ENCODE results near the gene HOXA10. TPM values are rescaled to one million over a fixed set of nuclear protein-coding genes. Genes with fewer than 3 reads are reported as not detected.

Gene HOXA10
- total RNA-seq, 4 donors from 2014 or later = 4.0 TPM; not detected in 3

DNA sequence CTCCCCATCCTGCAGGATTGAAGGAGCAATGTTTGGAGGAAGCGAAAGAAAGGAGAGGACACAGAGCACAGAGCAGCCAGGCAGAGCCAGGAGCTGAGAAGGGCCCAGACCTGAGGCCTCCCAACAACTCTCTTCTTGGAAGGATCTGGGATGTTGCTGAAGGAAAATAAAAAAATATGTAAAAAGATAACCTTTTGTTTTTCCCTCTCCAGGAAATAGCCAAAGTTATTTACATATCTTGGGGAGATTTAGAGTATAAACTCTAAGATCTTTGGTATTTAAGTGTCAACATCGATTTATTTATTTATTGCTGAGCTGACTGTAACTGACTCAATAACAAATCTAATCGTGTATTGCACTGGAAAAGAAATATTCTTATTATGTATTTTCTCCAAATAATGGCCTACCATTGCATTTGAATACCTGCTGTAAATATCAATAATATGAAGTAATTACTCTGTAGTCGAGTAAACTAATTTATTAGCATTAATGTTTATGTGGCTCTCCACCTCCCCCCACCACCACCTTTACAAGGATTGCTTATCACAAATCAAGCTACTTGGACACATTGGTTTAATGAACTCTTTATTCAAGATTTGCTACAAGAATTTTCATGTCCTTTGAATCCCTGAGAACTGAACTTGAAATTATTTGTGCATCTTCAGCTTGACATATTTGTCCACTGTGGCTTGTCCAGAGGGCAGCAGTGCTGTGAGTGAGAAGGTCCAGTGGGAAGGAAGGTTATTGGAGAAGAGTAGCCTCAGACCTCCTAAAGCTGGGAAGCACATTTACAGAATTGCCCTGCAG is 12.8 kb upstream of the HOXA10 start:
- intact Hi-C loops (cut with DNase I) = no loop called here
- H3K27ac ChIP-seq = no peak overlapping the region
- no peaks in the 10 kb centered on the region for H3K36me3 ChIP-seq
- H3K4me1 ChIP-seq = peaks cover 19 to 39% of the 10 kb centered on the region in 2 donors
- no peak overlapping the region for H3K4me3 ChIP-seq (replicated peaks in 1 of 3)
- WGBS, 2 donors = 18 to 28% methylated on average over 4 of the region's 4 CpGs
- peaks cover 90% of the 10 kb centered on the region for H3K27me3 ChIP-seq
- TF ChIP-seq, protein P1, sequence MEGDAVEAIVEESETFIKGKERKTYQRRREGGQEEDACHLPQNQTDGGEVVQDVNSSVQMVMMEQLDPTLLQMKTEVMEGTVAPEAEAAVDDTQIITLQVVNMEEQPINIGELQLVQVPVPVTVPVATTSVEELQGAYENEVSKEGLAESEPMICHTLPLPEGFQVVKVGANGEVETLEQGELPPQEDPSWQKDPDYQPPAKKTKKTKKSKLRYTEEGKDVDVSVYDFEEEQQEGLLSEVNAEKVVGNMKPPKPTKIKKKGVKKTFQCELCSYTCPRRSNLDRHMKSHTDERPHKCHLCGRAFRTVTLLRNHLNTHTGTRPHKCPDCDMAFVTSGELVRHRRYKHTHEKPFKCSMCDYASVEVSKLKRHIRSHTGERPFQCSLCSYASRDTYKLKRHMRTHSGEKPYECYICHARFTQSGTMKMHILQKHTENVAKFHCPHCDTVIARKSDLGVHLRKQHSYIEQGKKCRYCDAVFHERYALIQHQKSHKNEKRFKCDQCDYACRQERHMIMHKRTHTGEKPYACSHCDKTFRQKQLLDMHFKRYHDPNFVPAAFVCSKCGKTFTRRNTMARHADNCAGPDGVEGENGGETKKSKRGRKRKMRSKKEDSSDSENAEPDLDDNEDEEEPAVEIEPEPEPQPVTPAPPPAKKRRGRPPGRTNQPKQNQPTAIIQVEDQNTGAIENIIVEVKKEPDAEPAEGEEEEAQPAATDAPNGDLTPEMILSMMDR (IDR thresholded peaks at IDR 0.05) = no peak
- TF ChIP-seq POLR2A (IDR thresholded peaks at IDR 0.05) = no peak
- H3K9me3 ChIP-seq = no peaks in the 10 kb centered on the region
- no peak for DNase-seq

DNA sequence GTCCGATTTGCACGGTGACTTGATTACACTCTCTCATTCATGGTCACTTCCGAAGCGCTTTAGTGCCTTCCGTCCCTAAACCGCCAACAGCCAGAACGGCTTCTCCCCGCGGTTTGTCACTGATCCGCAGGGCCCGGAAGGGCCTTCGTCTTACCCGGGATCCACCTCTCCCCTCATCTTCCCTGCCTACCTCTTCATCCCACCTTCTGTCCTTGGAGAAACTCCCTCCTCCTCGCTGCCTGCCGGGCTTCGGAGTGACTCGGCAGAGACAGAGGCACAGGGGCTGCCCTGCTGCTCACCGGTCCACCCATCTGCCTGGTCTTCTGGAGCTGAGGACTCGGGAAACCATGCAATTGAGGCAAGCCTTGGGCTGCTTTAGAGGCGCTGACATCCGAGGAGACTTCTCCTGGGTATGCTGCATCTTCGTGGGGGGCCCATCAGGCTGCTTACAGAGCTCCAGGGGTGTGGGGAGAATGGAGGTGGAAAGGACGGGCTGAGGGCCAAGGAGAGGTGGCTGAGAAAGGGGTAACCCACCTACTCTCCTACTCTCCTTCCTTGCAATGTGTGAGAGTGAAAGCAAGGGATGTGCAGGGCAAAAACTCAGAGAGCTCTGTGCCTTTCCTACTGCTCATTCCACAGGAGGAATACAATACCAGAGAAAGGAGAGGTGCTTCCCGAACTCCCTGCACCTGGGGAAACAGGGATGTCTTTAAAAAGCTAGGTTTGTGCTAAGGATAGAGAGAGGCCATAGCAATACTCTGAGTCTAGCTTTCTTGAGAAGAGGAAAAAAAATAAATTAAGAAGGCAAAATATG is 11.9 kb upstream of the HOXA10 start:
- TF ChIP-seq, protein P1 (IDR thresholded peaks at IDR 0.05) = no peak
- TF ChIP-seq POLR2A (IDR thresholded peaks at IDR 0.05) = no peak
- intact Hi-C loops (cut with DNase I) = no loop called here
- H3K27ac ChIP-seq = no peak overlapping the region
- peaks cover 89% of the 10 kb centered on the region for H3K27me3 ChIP-seq
- peaks cover 19 to 38% of the 10 kb centered on the region in 2 donors for H3K4me1 ChIP-seq
- WGBS, 2 donors = 7 to 9% methylated on average over 24 of the region's 24 CpGs
- DNase-seq = no peak
- H3K36me3 ChIP-seq = no peaks in the 10 kb centered on the region
- H3K4me3 ChIP-seq (replicated peaks in 1 of 3) = no peak overlapping the region
- H3K9me3 ChIP-seq = no peaks in the 10 kb centered on the region

DNA sequence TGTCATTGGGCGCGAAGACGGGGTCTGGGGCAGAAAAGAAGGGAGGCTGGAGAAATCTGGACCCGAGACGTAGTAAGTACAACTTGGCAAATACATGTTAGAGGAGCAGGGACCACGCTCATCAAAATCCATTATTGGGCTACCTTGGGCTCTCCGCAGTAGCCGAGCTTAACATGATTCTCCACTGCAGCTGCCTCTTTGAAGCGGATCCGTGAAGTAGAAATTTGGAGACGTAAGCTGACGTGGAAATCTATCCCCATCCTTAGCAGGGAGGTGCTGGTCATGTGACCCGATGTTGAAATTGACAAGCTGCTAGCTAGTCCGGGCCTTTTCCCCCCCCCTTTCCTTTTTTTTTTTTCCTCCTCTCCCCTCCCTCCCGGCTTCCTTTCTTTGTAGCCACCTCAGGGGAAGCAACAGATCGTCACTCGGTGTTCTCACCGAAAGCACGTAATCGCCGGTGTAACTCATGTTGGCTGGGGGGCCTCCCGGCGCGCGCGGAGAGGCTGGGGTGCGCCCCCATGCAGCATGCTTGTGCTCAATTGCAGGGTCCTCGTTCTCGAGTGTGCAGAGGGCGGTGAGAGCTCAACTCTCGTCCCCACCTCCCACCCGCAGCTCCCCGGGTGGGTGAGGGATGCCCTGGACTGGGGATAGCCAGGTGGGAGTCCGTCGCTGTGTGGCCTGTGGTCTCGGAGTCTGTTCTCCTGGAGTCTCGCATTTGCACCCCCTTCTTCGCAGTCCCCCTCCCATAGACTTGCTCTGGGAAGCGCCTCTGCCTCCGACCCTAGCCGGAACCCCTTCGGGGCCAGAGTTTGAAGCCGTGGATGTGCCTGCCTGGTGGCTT is 11.1 kb upstream of the HOXA10 start, which contains the start of gene HOXA11:
HOXA11 (minus strand) TSS at position 220 of the 841 bp plus-strand sequence; CDS start at position 132, 88 bp downstream.
- Histone ChIP-seq H3K4me3 (replicated peaks in 1 of 3) (peak within 1 kb of the TSS in 1 of 3 donors; percentile 4), H3K27me3 (peaks cover 92% of the 10 kb centered on the region), H3K9me3 (no peaks in the 10 kb centered on the region), H3K27ac (no peak within 1 kb of the TSS), H3K36me3 (no peaks in the 10 kb centered on the region), H3K4me1 (peaks cover 19 to 38% of the 10 kb centered on the region in 2 donors)
- 7 to 8% methylated on average over 40 to 43 of the region's 43 CpGs for WGBS, 2 donors
- no peak for DNase-seq
- no peak for TF ChIP-seq POLR2A (IDR thresholded peaks at IDR 0.05)
- TF ChIP-seq, protein P1 (IDR thresholded peaks at IDR 0.05) = no peak
- intact Hi-C loops (cut with DNase I) = no loop called here

DNA sequence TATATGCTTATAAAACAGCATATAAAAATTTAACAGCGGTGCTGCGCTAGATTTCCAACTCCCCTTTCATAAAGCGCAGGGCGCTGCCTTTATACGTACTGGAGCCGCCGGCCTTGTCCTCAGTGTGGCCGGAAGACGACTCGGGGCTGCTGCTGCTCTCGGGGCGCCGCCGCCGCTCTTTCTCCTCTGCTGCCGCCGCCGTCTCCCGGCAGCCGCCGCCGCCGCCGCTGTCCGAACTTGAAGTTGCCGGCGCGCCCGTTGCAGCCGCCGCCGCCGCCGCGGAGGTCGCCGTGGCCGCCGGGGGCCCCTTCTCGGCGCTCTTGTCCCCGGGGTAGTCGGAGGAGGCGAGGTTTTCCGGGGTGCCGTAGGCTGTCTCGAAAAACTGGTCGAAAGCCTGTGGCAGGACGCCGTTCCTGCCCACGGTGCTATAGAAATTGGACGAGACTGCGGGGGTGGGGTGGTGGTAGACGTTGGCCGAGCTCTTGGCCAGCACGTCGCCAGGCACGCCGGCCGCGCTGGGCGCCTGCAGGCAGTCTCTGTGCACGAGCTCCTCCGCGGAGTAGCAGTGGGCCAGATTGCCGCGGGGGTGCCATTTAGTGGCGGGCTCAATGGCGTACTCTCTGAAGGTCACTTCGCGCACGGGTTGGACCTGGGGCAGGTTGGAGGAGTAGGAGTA is 10.4 kb upstream of the HOXA10 start:
- H3K27me3 ChIP-seq = peaks cover 96% of the 10 kb centered on the region
- H3K4me3 ChIP-seq (replicated peaks in 1 of 3) = peak overlapping the region in 1 of 3 donors; percentile 4
- H3K9me3 ChIP-seq = no peaks in the 10 kb centered on the region
- 5 to 10% methylated on average over 30 to 34 of the region's 72 CpGs for WGBS, 2 donors
- intact Hi-C loops (cut with DNase I) = no loop called here
- no peaks in the 10 kb centered on the region for H3K36me3 ChIP-seq
- peaks cover 23 to 43% of the 10 kb centered on the region in 2 donors for H3K4me1 ChIP-seq
- H3K27ac ChIP-seq = no peak overlapping the region
- DNase-seq = no peak
- TF ChIP-seq POLR2A (IDR thresholded peaks at IDR 0.05) = no peak
- TF ChIP-seq, protein P1 (IDR thresholded peaks at IDR 0.05) = no peak

Data from thyroid gland (tissue), 4 donors.